CD4-positive, alpha-beta T cell treated with Interleukin-15 for 1 hour (primary cell): ENCODE data around the gene E2F6.
"Not testable (repeated sequence)": the region's sequence is repeated elsewhere in the genome, so short reads cannot be mapped to it uniquely, and the experiment has no call there.

Experiments used
- DNase-seq: peaks from one replicate; pipeline ENCODE4 v3.0.0-alpha.2; 2020

The E2F6 gene

GRCh38 chr2:11410101-11410500, 55.9 kb downstream of the E2F6 start:
- DNase-seq, result no peak

GRCh38 chr2:11409572-11409959, 56.4 kb downstream of the E2F6 start:
- DNase-seq, result no peak

GRCh38 chr2:11408959-11409571, 56.9 kb downstream of the E2F6 start:
- no peak for DNase-seq

GRCh38 chr2:11407413-11407812, 58.5 kb downstream of the E2F6 start:
- DNase-seq, result no peak

- no peak for DNase-seq
Measured at GRCh38 chr2:11406958-11407381, 59.0 kb downstream of the E2F6 start.

GRCh38 chr2:11406267-11406957, 59.5 kb downstream of the E2F6 start:
- DNase-seq, result no peak

GRCh38 chr2:11405599-11406266, 60.2 kb downstream of the E2F6 start:
- no peak for DNase-seq

GRCh38 chr2:11405074-11405406, 60.9 kb downstream of the E2F6 start:
- not testable (repeated sequence) for DNase-seq

- DNase-seq, result no peak
Measured at GRCh38 chr2:11404376-11405073, 61.4 kb downstream of the E2F6 start.

- no peak for DNase-seq
Measured at GRCh38 chr2:11402436-11402835, 63.5 kb downstream of the E2F6 start.

- no peak for DNase-seq
Measured at GRCh38 chr2:11399438-11399762, 66.6 kb downstream of the E2F6 start.

- DNase-seq, result no peak
Measured at GRCh38 chr2:11398750-11399437, 67.1 kb downstream of the E2F6 start.

GRCh38 chr2:11397513-11397912, 68.4 kb downstream of the E2F6 start:
- no peak for DNase-seq

- no peak for DNase-seq
Measured at GRCh38 chr2:11396467-11397445, 69.2 kb downstream of the E2F6 start.

- DNase-seq, result no peak
Measured at GRCh38 chr2:11396021-11396420, 69.9 kb downstream of the E2F6 start.

GRCh38 chr2:11395389-11395788, 70.6 kb downstream of the E2F6 start:
- no peak for DNase-seq
